Caco-2 (cell line): ENCODE results near the gene PPP6R3. TPM values are rescaled to one million over a fixed set of nuclear protein-coding genes. Genes with fewer than 3 reads are reported as not detected.

ENCODE experiments used
- BruUV-seq: library from RNA; stranded (reverse); fragments of 400-500 nt; replicated peaks from 2 replicates; lab custom pipeline; 2021; lab: Mats Ljungman, UMichigan
- CTCF ChIA-PET: fragments of 300-600 bp; sonication (Branson Sonifier 250); formaldehyde crosslinking; loops from one replicate; lab custom pipeline; 2022; ENCODE audit warnings: antibody characterized with exemption; lab: Charles Lee
- POLR2A ChIA-PET: fragments of 300-600 bp; sonication (Branson Sonifier 250); formaldehyde crosslinking; loops from one replicate; lab custom pipeline; 2022; ENCODE audit warnings: antibody characterized with exemption; lab: Charles Lee
- DNase-seq, 2 experiments: peaks; one replicate each; pipeline versions ENCODE4 v3.0.0 to v3.0.0-alpha.2; 2020 to 2022
- H3K27me3 ChIP-seq: replicated peaks from 2 replicates; pipeline ENCODE4 v1.6.0; 2011; ENCODE audit warnings: low read length; ENCODE audit not compliant: control insufficient read depth, insufficient read depth
- H3K36me3 ChIP-seq: 2 replicates; pipeline ENCODE4 v1.5.1; 2011; ENCODE audit warnings: low read length; ENCODE audit not compliant: control insufficient read depth, insufficient read depth
- H3K4me1 ChIP-seq: fragments of 250-450 bp; sonication (Bioruptor Pico); 2 replicates; pipeline ENCODE4 v1.5.1; 2020; ENCODE audit warnings: mild to moderate bottlenecking
- H3K4me3 ChIP-seq: 2 replicates; pipeline ENCODE4 v1.5.1; 2011; ENCODE audit warnings: low read depth, mild to moderate bottlenecking, control low read depth, low read length
- H3K9me3 ChIP-seq: fragments of 250-450 bp; sonication (Bioruptor Pico); 2 replicates; pipeline ENCODE4 v1.5.1; 2020; ENCODE audit warnings: mild to moderate bottlenecking, moderate library complexity
- H3K27ac Mint-ChIP-seq: one replicate; pipeline ENCODE4 v1.8.0; 2022; ENCODE audit warnings: mixed read lengths; ENCODE audit not compliant: unreplicated experiment
- H3K27me3 Mint-ChIP-seq: one replicate; pipeline ENCODE4 v1.8.0; 2022; ENCODE audit warnings: mixed read lengths; ENCODE audit not compliant: insufficient read depth, unreplicated experiment
- H3K36me3 Mint-ChIP-seq: one replicate; pipeline ENCODE4 v1.8.0; 2022; ENCODE audit warnings: mild to moderate bottlenecking, mixed read lengths; ENCODE audit not compliant: insufficient read depth, unreplicated experiment
- H3K4me1 Mint-ChIP-seq: one replicate; pipeline ENCODE4 v1.8.0; 2022; ENCODE audit warnings: low read depth, mixed read lengths; ENCODE audit not compliant: unreplicated experiment
- H3K4me3 Mint-ChIP-seq: one replicate; pipeline ENCODE4 v1.8.0; 2022; ENCODE audit warnings: mild to moderate bottlenecking, moderate library complexity, mixed read lengths; ENCODE audit not compliant: unreplicated experiment
- H3K9me3 Mint-ChIP-seq: one replicate; pipeline ENCODE4 v1.8.0; 2022; ENCODE audit warnings: mixed read lengths; ENCODE audit not compliant: unreplicated experiment
- CTCF ChIP-seq, 2 experiments: fragments of 200-600 bp in 1 of 2; IDR thresholded peaks; 1 replicate in 1 of 2; 2 replicates in 1 of 2; pipeline versions ENCODE4 v1.5.1 to v1.8.0; 2011 to 2022; ENCODE audit warnings: antibody characterized with exemption in 1 of 2, control low read depth in 1 of 2, inconsistent platforms in 1 of 2, low read depth in 1 of 2, low read length in 1 of 2, mild to moderate bottlenecking in 1 of 2, moderate library complexity in 1 of 2; ENCODE audit not compliant: insufficient read depth in 1 of 2, severe bottlenecking in 1 of 2, unreplicated experiment in 1 of 2
- intact Hi-C: fragments of 100-400 bp; cut with micrococcal nuclease; formaldehyde crosslinking; loops from one replicate; pipeline ENCODE4 v1.10.0; 2022; ENCODE audit not compliant: unreplicated experiment
- total RNA-seq: library from RNA; stranded (reverse); gene quantifications from 2 replicates; pipeline ENCODE4 v1.2.3, GENCODE V29; 2022

The PPP6R3 gene
- total RNA-seq, 1 experiment from 2014 or later, result 276 TPM

DNA sequence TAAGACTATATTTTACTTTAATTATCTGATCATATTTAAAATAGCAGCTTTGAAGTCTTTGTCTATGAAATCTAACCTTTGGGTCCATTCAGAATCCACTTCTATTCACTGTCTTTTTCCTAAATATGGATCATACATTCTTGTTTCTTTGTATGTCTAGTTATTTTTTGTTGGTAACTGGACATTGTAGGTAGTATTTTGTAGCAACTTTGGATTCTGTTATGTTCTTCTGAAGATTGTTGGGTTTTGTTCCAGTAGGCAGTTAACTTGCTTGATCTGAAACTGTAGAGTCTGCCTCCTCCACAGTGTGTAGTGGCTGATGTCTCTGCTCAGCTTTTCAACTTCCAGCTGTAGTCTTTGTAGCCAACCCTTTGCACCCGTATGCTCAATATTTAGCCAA lies 186.3 kb downstream of the PPP6R3 start:
- H3K4me1 Mint-ChIP-seq, result no peaks in the 10 kb centered on the region
- Histone ChIP-seq H3K4me3 (no peak overlapping the region), H3K9me3 (peaks cover 16% of the 10 kb centered on the region), H3K27me3 (peaks cover under 1% of the 10 kb centered on the region; the same call in 1 of the 2 replicates), H3K36me3 (no peaks in the 10 kb centered on the region), H3K4me1 (no peaks in the 10 kb centered on the region)
- CTCF ChIA-PET, result interaction anchor here (0.5 to 0.6 kb wide), 2 partner anchors 109 to 408 kb away, joined by 4 to 6 read pairs; no protein-coding TSS in a partner anchor
- DNase-seq, result no peak
- no peak overlapping the region for H3K4me3 Mint-ChIP-seq
- H3K36me3 Mint-ChIP-seq, result no peaks in the 10 kb centered on the region
- no peak for TF ChIP-seq CTCF (IDR thresholded peaks at IDR 0.05; ENCODE audit: insufficient read depth in 1 of 2, low read depth in 1 of 2, low read length in 1 of 2, severe bottlenecking in 1 of 2, unreplicated experiment in 1 of 2)
- POLR2A ChIA-PET, result no interaction called here
- peaks cover 33% of the 10 kb centered on the region for H3K9me3 Mint-ChIP-seq
- peaks cover 28% of the 10 kb centered on the region for H3K27me3 Mint-ChIP-seq
- intact Hi-C loops, result no loop called here
- no TSS peak for BruUV-seq
- no peak overlapping the region for H3K27ac Mint-ChIP-seq

DNA sequence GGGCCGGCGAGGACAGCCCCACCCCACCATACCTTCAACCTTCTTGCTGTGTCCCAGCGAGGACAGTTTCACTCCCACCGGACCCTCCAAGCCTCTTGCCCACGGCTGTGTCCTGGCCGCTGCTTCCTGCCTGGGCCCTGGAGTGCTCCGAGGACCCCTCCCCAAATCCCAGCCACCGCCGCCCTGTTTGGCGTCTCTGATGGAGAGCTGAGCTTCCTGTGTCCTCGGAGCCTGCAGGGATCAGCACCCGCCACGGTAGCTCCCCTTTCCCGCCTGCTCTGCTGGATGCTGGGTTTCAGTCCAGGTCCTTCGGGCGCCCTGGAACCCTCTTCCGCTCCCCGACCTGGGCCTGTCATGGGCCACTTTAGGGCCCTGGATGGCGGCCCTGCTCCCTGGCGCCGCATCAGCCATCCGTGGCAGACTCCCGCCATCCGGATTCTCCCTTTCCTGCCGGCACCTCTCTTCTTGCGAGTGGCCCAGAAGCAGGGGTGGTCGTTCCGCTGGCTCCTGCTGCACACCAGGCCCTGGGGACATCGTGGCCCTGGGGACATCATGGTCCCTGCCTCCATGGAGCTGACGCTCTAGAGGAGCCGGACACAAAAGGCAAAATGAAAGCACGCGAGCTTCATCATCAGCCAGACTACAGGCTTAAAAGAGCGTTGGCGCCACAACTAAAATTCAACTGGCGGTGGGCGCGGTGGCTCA lies 189.5 kb downstream of the PPP6R3 start:
- Mint-ChIP-seq H3K36me3 (no peaks in the 10 kb centered on the region), H3K4me3 (no peak overlapping the region), H3K9me3 (peaks cover 21% of the 10 kb centered on the region), H3K27ac (no peak overlapping the region), H3K4me1 (no peaks in the 10 kb centered on the region), H3K27me3 (peaks cover 15% of the 10 kb centered on the region)
- no peak for TF ChIP-seq CTCF (IDR thresholded peaks at IDR 0.05; ENCODE audit: insufficient read depth in 1 of 2, low read depth in 1 of 2, low read length in 1 of 2, severe bottlenecking in 1 of 2, unreplicated experiment in 1 of 2)
- Histone ChIP-seq H3K4me1 (no peaks in the 10 kb centered on the region), H3K4me3 (no peak overlapping the region), H3K27me3 (no peaks in the 10 kb centered on the region; the same call in none of the 2 replicates), H3K36me3 (no peaks in the 10 kb centered on the region), H3K9me3 (peaks cover 18% of the 10 kb centered on the region)
- no TSS peak for BruUV-seq
- CTCF ChIA-PET, result no interaction called here
- intact Hi-C loops, result no loop called here
- POLR2A ChIA-PET, result no interaction called here
- DNase-seq, result peak in 1 of 2 experiments; percentile 35

DNA sequence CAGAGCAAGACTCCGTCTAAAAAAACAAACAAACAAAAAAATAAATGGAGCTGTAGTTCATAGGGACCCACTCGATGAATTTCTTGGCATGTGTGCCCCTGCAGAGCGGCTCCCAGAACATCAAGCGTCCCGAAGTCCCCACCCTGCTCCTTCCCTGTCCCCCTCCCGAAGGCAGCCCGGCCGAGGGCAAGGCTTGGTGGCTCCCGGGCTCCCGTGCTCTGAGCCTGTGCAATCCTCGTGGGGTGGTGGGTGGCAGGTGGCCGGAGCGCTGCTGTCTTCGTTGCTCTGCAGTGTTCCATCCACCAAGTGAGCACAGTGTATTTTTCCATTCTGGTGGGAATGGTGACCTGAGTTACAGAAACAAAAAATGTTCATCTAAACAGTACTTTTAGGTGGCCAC lies 190.2 kb downstream of the PPP6R3 start:
- peaks cover 20% of the 10 kb centered on the region for H3K9me3 Mint-ChIP-seq
- no peak overlapping the region for H3K4me3 ChIP-seq
- H3K27me3 ChIP-seq, result no peaks in the 10 kb centered on the region; the same call in none of the 2 replicates
- CTCF ChIA-PET, result no interaction called here
- no peak overlapping the region for H3K27ac Mint-ChIP-seq
- peak in 1 of 2 experiments; percentile 30 for DNase-seq
- no peaks in the 10 kb centered on the region for H3K36me3 ChIP-seq
- no peak for TF ChIP-seq CTCF (IDR thresholded peaks at IDR 0.05; ENCODE audit: insufficient read depth in 1 of 2, low read depth in 1 of 2, low read length in 1 of 2, severe bottlenecking in 1 of 2, unreplicated experiment in 1 of 2)
- H3K4me1 ChIP-seq, result no peaks in the 10 kb centered on the region
- POLR2A ChIA-PET, result no interaction called here
- no peak overlapping the region for H3K4me3 Mint-ChIP-seq
- intact Hi-C loops, result no loop called here
- BruUV-seq, result no TSS peak
- peaks cover 19% of the 10 kb centered on the region for H3K9me3 ChIP-seq
- no peaks in the 10 kb centered on the region for H3K4me1 Mint-ChIP-seq
- no peaks in the 10 kb centered on the region for H3K36me3 Mint-ChIP-seq
- H3K27me3 Mint-ChIP-seq, result peaks cover 14% of the 10 kb centered on the region
